Activated CD8-positive, alpha-beta T cell treated with anti-CD3 and anti-CD28 coated beads for 36 hours (primary cell): ENCODE data around the gene ACAA2. TPM values are rescaled to one million over a fixed set of nuclear protein-coding genes. Genes with fewer than 3 reads are reported as not detected.

Source experiments
- ATAC-seq: fragments of 200-7000 bp; cut with Tn5 transposase; one replicate; pipeline ENCODE4 v1.10.0; 2021; ENCODE audit warnings: mild to moderate bottlenecking, moderate library complexity
- CTCF ChIA-PET: fragments of 350-600 bp; sonication (Branson Sonifier 250); formaldehyde crosslinking; loops from one replicate; lab custom pipeline; 2021; ENCODE audit warnings: antibody characterized with exemption; lab: Charles Lee
- POLR2A ChIA-PET: fragments of 350-600 bp; sonication (Branson Sonifier 250); formaldehyde crosslinking; loops from one replicate; lab custom pipeline; 2021; ENCODE audit warnings: antibody characterized with exemption; lab: Charles Lee
- DNase-seq: peaks from one replicate; pipeline ENCODE4 v3.0.0-alpha.2; 2020
- H3K27ac Mint-ChIP-seq: one replicate; pipeline ENCODE4 v1.8.0; 2021; ENCODE audit warnings: mild to moderate bottlenecking, mixed read lengths
- H3K27me3 Mint-ChIP-seq: one replicate; pipeline ENCODE4 v1.8.0; 2021; ENCODE audit warnings: mixed read lengths
- H3K36me3 Mint-ChIP-seq: one replicate; pipeline ENCODE4 v1.8.0; 2021; ENCODE audit warnings: low read depth, mixed read lengths
- H3K4me1 Mint-ChIP-seq: one replicate; pipeline ENCODE4 v1.8.0; 2021; ENCODE audit warnings: low read depth, mixed read lengths
- H3K4me3 Mint-ChIP-seq: one replicate; pipeline ENCODE4 v1.8.0; 2021; ENCODE audit warnings: mild to moderate bottlenecking, moderate library complexity, mixed read lengths
- H3K9me3 Mint-ChIP-seq: one replicate; pipeline ENCODE4 v1.8.0; 2021; ENCODE audit warnings: mixed read lengths
- intact Hi-C: fragments of 100-400 bp; cut with micrococcal nuclease; formaldehyde crosslinking; loops from one replicate; pipeline ENCODE4 v1.10.0; 2022
- total RNA-seq, 2 experiments: library from RNA; stranded (reverse); gene quantifications; one replicate each; pipeline ENCODE4 v1.2.3, GENCODE V29; 2021
- TF ChIP-seq, protein P1 (sequence below): fragments of 200-600 bp; IDR thresholded peaks from one replicate; pipeline ENCODE4 v1.8.0; 2022; ENCODE audit warnings: antibody characterized with exemption, mild to moderate bottlenecking

Gene ACAA2
- total RNA-seq, 2 experiments from 2014 or later, result 83.3 to 84.6 TPM

DNA sequence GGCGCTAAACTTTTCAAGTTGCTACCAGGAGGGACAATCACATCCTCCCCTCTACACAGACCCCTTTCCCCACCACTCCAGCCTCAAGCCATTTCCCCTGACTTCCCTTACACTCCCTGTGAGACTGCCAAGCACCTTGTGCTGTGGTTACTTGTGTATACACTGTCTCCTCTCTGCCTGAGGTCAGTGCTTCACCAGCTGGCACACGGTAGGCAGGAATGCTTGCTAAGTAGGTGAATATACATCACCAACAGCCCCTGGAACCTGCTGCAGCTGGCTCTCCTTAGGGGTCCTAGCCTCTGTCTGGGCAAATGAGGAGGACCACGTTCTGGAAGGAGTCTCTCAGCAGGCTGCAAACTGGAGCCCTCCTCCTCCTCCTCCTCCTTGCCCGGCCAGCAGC lies 38.3 kb upstream of the ACAA2 start:
- DNase-seq (no peak), ATAC-seq (no peak)
- Mint-ChIP-seq H3K9me3 (no peaks in the 10 kb centered on the region), H3K27me3 (peaks cover 12% of the 10 kb centered on the region), H3K36me3 (no peaks in the 10 kb centered on the region), H3K4me3 (no peak overlapping the region), H3K27ac (no peak overlapping the region), H3K4me1 (no peaks in the 10 kb centered on the region)
- TF ChIP-seq, protein P1, sequence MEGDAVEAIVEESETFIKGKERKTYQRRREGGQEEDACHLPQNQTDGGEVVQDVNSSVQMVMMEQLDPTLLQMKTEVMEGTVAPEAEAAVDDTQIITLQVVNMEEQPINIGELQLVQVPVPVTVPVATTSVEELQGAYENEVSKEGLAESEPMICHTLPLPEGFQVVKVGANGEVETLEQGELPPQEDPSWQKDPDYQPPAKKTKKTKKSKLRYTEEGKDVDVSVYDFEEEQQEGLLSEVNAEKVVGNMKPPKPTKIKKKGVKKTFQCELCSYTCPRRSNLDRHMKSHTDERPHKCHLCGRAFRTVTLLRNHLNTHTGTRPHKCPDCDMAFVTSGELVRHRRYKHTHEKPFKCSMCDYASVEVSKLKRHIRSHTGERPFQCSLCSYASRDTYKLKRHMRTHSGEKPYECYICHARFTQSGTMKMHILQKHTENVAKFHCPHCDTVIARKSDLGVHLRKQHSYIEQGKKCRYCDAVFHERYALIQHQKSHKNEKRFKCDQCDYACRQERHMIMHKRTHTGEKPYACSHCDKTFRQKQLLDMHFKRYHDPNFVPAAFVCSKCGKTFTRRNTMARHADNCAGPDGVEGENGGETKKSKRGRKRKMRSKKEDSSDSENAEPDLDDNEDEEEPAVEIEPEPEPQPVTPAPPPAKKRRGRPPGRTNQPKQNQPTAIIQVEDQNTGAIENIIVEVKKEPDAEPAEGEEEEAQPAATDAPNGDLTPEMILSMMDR, result no peak
- intact Hi-C loops, result loop anchor here (10.0 kb wide), 1 partner anchor 67 kb away; no protein-coding TSS in a partner anchor
- ChIA-PET CTCF (interaction anchor here (3.5 kb wide), 1 partner anchor 9 kb away, joined by 15 read pairs; no protein-coding TSS in a partner anchor), POLR2A (no interaction called here)

DNA sequence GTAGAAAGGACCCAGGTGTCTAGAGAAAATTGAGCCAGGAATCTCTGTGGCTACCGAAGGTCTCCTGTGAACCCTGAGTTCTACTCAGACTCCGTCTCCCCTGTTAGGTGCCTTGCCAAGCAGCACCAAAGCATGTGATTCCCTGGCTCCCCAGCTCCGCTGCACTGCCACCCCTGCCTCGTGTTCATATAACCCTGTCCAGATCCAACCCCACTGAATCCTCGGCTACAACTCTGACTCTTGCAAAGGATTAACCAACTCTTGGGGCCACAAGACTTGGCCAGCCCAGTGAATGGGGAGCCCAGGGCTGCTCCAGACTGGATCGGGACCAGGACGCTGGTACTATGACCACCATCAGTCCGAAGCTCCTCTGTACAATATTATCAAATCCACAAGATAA lies 37.3 kb upstream of the ACAA2 start:
- TF ChIP-seq, protein P1, result no peak
- CTCF ChIA-PET, result interaction anchor here (3.5 kb wide), 1 partner anchor 10 kb away, joined by 15 read pairs; no protein-coding TSS in a partner anchor

DNA sequence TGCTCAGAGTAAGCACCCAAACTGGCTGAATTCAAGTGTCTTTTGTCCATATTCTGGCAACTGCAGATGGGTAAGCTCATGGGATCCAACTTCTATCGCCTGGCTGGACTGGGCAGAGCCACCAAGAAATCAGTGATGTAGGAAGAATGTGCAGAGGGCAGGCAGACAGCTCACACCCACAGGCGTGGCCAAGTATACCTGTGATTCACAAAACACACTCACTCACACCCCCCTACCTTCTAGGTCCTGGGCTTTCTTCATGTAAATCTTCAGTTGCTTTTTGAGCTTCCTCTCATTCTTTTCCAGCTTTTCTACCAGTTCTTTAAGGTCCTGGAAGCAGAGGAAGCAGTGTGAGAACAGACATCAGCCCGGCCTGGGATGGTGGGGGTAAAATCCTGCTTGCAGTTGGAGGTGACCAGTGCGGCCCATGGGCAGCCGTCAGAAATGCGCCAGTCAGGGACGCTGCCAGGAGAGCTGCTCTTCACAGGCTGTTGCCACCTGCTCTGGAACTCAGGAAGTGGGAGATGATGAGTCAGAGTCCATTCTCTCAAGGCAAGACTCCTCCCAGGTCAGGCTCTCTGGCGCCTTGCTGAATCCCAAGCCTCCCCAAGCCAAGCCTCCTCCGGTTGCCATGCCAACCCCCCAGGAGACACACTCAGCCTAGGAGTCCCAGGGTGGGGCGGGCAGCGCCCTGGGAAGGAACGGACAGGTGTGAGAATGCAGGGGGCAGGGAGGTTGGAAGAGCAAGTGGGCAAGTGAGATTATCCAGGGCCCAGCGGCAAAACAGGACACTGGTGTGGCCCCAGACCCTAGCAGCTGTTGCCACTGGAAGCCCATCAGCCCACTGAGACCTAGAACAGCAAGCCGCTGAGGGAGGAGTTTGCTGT lies 36.2 kb upstream of the ACAA2 start:
- ATAC-seq (peak; percentile 24), DNase-seq (no peak)
- H3K9me3 Mint-ChIP-seq, result no peaks in the 10 kb centered on the region
- ChIA-PET POLR2A (no interaction called here), CTCF (interaction anchor here (3.5 kb wide), 1 partner anchor 11 kb away, joined by 15 read pairs; no protein-coding TSS in a partner anchor)
- intact Hi-C loops, result loop anchor here (10.0 kb wide), 1 partner anchor 65 kb away; no protein-coding TSS in a partner anchor
- H3K36me3 Mint-ChIP-seq, result no peaks in the 10 kb centered on the region
- TF ChIP-seq, protein P1, result no peak
- H3K4me1 Mint-ChIP-seq, result no peaks in the 10 kb centered on the region
- peaks cover 12% of the 10 kb centered on the region for H3K27me3 Mint-ChIP-seq
- no peak overlapping the region for H3K4me3 Mint-ChIP-seq
- no peak overlapping the region for H3K27ac Mint-ChIP-seq

More for the DNA sequence above, 37.3 kb upstream of the ACAA2 start:
- H3K27me3 Mint-ChIP-seq, result peaks cover 12% of the 10 kb centered on the region
- H3K27ac Mint-ChIP-seq, result no peak overlapping the region
- intact Hi-C loops, result loop anchor here (10.0 kb wide), 1 partner anchor 66 kb away; no protein-coding TSS in a partner anchor
- ATAC-seq (no peak), DNase-seq (no peak)
- H3K4me1 Mint-ChIP-seq, result no peaks in the 10 kb centered on the region
- no peaks in the 10 kb centered on the region for H3K36me3 Mint-ChIP-seq
- no peak overlapping the region for H3K4me3 Mint-ChIP-seq
- POLR2A ChIA-PET, result no interaction called here
- H3K9me3 Mint-ChIP-seq, result no peaks in the 10 kb centered on the region

DNA sequence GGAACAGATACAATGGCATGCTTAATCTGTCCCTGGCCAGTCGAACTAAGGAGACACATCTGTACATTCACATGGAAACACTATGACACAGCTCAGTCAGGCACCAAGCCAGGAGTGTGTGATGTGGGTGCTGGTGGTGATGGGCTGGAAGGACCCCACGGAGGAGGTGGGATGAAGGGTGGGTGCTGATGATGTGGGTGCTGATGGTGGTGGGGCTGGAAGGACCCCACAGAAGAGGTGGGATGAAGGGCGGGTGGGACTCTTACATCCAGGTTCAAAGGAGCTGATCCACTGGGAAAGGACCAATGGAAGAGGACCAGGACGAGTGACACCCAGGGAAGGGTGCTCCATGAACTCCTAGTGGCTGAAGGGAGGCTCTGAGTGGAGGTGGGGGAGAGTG lies 34.8 kb upstream of the ACAA2 start:
- Mint-ChIP-seq H3K4me1 (no peaks in the 10 kb centered on the region), H3K27ac (no peak overlapping the region), H3K36me3 (no peaks in the 10 kb centered on the region), H3K9me3 (no peaks in the 10 kb centered on the region), H3K27me3 (peaks cover 12% of the 10 kb centered on the region), H3K4me3 (no peak overlapping the region)
- POLR2A ChIA-PET, result interaction anchor here (1.3 kb wide), 1 partner anchor 10 kb away, joined by 5 read pairs; no protein-coding TSS in a partner anchor
- ATAC-seq (no peak), DNase-seq (no peak)
- intact Hi-C loops, result no loop called here
- CTCF ChIA-PET, result interaction anchor here (0.8 to 1.2 kb wide), 2 partner anchors 10 to 15 kb away, joined by 4 to 6 read pairs; no protein-coding TSS in a partner anchor
- TF ChIP-seq, protein P1, result no peak
